GM23248 (cell line): ENCODE measurements around the gene AGAP1. TPM values are rescaled to one million over a fixed set of nuclear protein-coding genes. Genes with fewer than 3 reads are reported as not detected.

ENCODE experiments used
- DNase-seq: peaks from one replicate; pipeline ENCODE4 v3.0.0-alpha.2; 2015
- H2AFZ ChIP-seq: fragments of 200-600 bp; sonication (generic); 2 replicates; pipeline ENCODE4 v1.6.1; 2016; ENCODE audit warnings: antibody characterized with exemption
- H3F3A ChIP-seq: fragments of 200-600 bp; sonication (generic); 2 replicates; pipeline ENCODE4 v1.6.1; 2016; ENCODE audit warnings: mild to moderate bottlenecking, antibody characterized with exemption, mixed run types; ENCODE audit not compliant: insufficient read depth
- H3K27ac ChIP-seq: fragments of 200-600 bp; sonication (generic); 2 replicates; pipeline ENCODE4 v1.5.1; 2016; ENCODE audit warnings: mild to moderate bottlenecking
- H3K27me3 ChIP-seq: fragments of 200-600 bp; sonication (generic); replicated peaks from 2 replicates; pipeline ENCODE4 v1.6.1; 2016; ENCODE audit warnings: mild to moderate bottlenecking; ENCODE audit not compliant: insufficient read depth
- H3K36me3 ChIP-seq: fragments of 200-600 bp; sonication (generic); 2 replicates; pipeline ENCODE4 v1.6.1; 2016; ENCODE audit warnings: low read depth, mild to moderate bottlenecking
- H3K4me1 ChIP-seq: fragments of 200-600 bp; sonication (generic); 2 replicates; pipeline ENCODE4 v1.6.1; 2016; ENCODE audit warnings: mild to moderate bottlenecking; ENCODE audit not compliant: insufficient read depth
- H3K4me2 ChIP-seq: fragments of 200-600 bp; sonication (generic); one replicate; pipeline ENCODE4 v1.6.1; 2016; ENCODE audit warnings: mild to moderate bottlenecking; ENCODE audit not compliant: unreplicated experiment
- H3K4me3 ChIP-seq: fragments of 200-600 bp; sonication (generic); 2 replicates; pipeline ENCODE4 v1.5.1; 2016; ENCODE audit warnings: mild to moderate bottlenecking
- H3K79me2 ChIP-seq: fragments of 200-600 bp; sonication (generic); 2 replicates; pipeline ENCODE4 v1.6.1; 2016; ENCODE audit warnings: mild to moderate bottlenecking; ENCODE audit not compliant: insufficient read depth
- H3K9ac ChIP-seq: fragments of 200-600 bp; sonication (generic); 2 replicates; pipeline ENCODE4 v1.6.1; 2016; ENCODE audit warnings: mild to moderate bottlenecking
- H3K9me2 ChIP-seq: fragments of 200-600 bp; sonication (generic); 2 replicates; pipeline ENCODE4 v1.6.1; 2016; ENCODE audit warnings: mixed run types, mild to moderate bottlenecking, moderate library complexity; ENCODE audit not compliant: insufficient read depth
- H3K9me3 ChIP-seq: fragments of 200-600 bp; sonication (generic); one replicate; pipeline ENCODE4 v1.6.1; 2017; ENCODE audit warnings: low read depth
- H4K20me1 ChIP-seq: fragments of 200-600 bp; sonication (generic); 2 replicates; pipeline ENCODE4 v1.6.0; 2016; ENCODE audit not compliant: insufficient read depth
- EZH2 ChIP-seq: fragments of 200-600 bp; sonication (generic); IDR thresholded peaks from 2 replicates; pipeline ENCODE4 v1.6.1; 2018; ENCODE audit warnings: antibody characterized with exemption, mild to moderate bottlenecking; ENCODE audit not compliant: insufficient read depth, poor library complexity, severe bottlenecking
- EZH2phosphoT487 ChIP-seq: fragments of 200-600 bp; sonication (generic); IDR thresholded peaks from 2 replicates; pipeline ENCODE4 v1.6.1; 2018; ENCODE audit warnings: antibody characterized with exemption, moderate library complexity, mild to moderate bottlenecking, low read depth; ENCODE audit not compliant: insufficient read depth
- WGBS, 2 experiments: methylation state at CpG; one replicate each; pipeline ENCODE4 v1.1.6; 2015 to 2017; ENCODE audit warnings: low lambda C conversion rate in 2 of 2, low coverage in 1 of 2; ENCODE audit errors: missing lambda C conversion rate in 2 of 2; 5-methylcytosine and 5-hydroxymethylcytosine counted together
- in situ Hi-C: fragments of 300-500 bp; cut with MboI; formaldehyde crosslinking; loops from 2 replicates; pipeline ENCODE4 v1.15.0; 2020
- polyA plus RNA-seq: library from polyadenylated mRNA; unstranded; fragments of >200 nt; fragmentation: Nextera tagmentation; extraction: Ambion mirVana; gene quantifications from 2 replicates; pipeline ENCODE4 v1.2.1, GENCODE V29; 2016
- total RNA-seq: library from RNA; depleted of rRNA; stranded (reverse); fragments of >200 nt; shearing (Covaris generic); gene quantifications from 2 replicates; pipeline ENCODE4 v1.2.3, GENCODE V29; 2014

Gene AGAP1
- total and polyA plus RNA-seq, 2 experiments from 2014 or later, result 2.2 to 9.9 TPM

GRCh38 chr2:235640377-235640776 lies 146.5 kb downstream of the AGAP1 start:
- peaks cover 59% of the 10 kb centered on the region for H3F3A ChIP-seq
- H3K27ac ChIP-seq, result peak overlapping the region; percentile 86
- peaks cover 69% of the 10 kb centered on the region for H3K79me2 ChIP-seq
- no peak for TF ChIP-seq EZH2
- TF ChIP-seq EZH2phosphoT487, result no peak
- H3K4me3 ChIP-seq, result no peak overlapping the region
- DNase-seq, result no peak
- no peaks in the 10 kb centered on the region for H3K36me3 ChIP-seq
- H3K27me3 ChIP-seq, result no peaks in the 10 kb centered on the region
- H3K4me1 ChIP-seq, result peaks cover 64% of the 10 kb centered on the region
- no peaks in the 10 kb centered on the region for H4K20me1 ChIP-seq
- H3K9me2 ChIP-seq, result no peaks in the 10 kb centered on the region
- in situ Hi-C loops, result no loop called here
- H2AFZ ChIP-seq, result no peak overlapping the region
- WGBS, 2 experiments, result 54 to 58% methylated on average over 2 of the region's 2 CpGs
- no peak overlapping the region for H3K4me2 ChIP-seq
- H3K9ac ChIP-seq, result peak overlapping the region; percentile 78
- H3K9me3 ChIP-seq, result no peaks in the 10 kb centered on the region

GRCh38 chr2:235640926-235641723 lies 147.3 kb downstream of the AGAP1 start:
- TF ChIP-seq EZH2 (no peak), EZH2phosphoT487 (no peak)
- Histone ChIP-seq H2AFZ (no peak overlapping the region), H3K79me2 (peaks cover 76% of the 10 kb centered on the region), H3K9me2 (no peaks in the 10 kb centered on the region), H3K27ac (peak overlapping the region; percentile 86), H4K20me1 (no peaks in the 10 kb centered on the region), H3K4me3 (peak overlapping the region; percentile 49), H3K36me3 (no peaks in the 10 kb centered on the region), H3K9me3 (no peaks in the 10 kb centered on the region), H3K9ac (peak overlapping the region; percentile 78), H3F3A (peaks cover 53% of the 10 kb centered on the region), H3K4me1 (peaks cover 58% of the 10 kb centered on the region), H3K27me3 (no peaks in the 10 kb centered on the region), H3K4me2 (peak overlapping the region; percentile 77)
- in situ Hi-C loops, result no loop called here
- 6 to 12% methylated on average over 11 of the region's 11 CpGs for WGBS, 2 experiments
- DNase-seq, result peak; percentile 93

- DNase-seq, result no peak
- H3K9ac ChIP-seq, result peak overlapping the region; percentile 78
- peaks cover 45% of the 10 kb centered on the region for H3F3A ChIP-seq
- no peaks in the 10 kb centered on the region for H3K9me3 ChIP-seq
- no peaks in the 10 kb centered on the region for H3K36me3 ChIP-seq
- no peak for TF ChIP-seq EZH2
- TF ChIP-seq EZH2phosphoT487, result no peak
- H3K79me2 ChIP-seq, result peaks cover 78% of the 10 kb centered on the region
- H2AFZ ChIP-seq, result no peak overlapping the region
- H3K4me2 ChIP-seq, result peak overlapping the region; percentile 77
- H3K27me3 ChIP-seq, result no peaks in the 10 kb centered on the region
- no peaks in the 10 kb centered on the region for H4K20me1 ChIP-seq
- peak overlapping the region; percentile 86 for H3K27ac ChIP-seq
- peaks cover 53% of the 10 kb centered on the region for H3K4me1 ChIP-seq
- no peaks in the 10 kb centered on the region for H3K9me2 ChIP-seq
- H3K4me3 ChIP-seq, result peak overlapping the region; percentile 49
- WGBS, 2 experiments, result 71 to 72% methylated on average over 8 of the region's 8 CpGs
- in situ Hi-C loops, result no loop called here
These were observed 148.1 kb downstream of the AGAP1 start for GRCh38 chr2:235641956-235642355.

GRCh38 chr2:235642446-235643098 lies 148.7 kb downstream of the AGAP1 start:
- peaks cover 53% of the 10 kb centered on the region for H3K4me1 ChIP-seq
- H3K9ac ChIP-seq, result peak overlapping the region; percentile 78
- no peaks in the 10 kb centered on the region for H3K9me2 ChIP-seq
- no peaks in the 10 kb centered on the region for H3K36me3 ChIP-seq
- in situ Hi-C loops, result no loop called here
- H3K79me2 ChIP-seq, result peaks cover 78% of the 10 kb centered on the region
- peak overlapping the region; percentile 86 for H3K27ac ChIP-seq
- no peak overlapping the region for H3K4me3 ChIP-seq
- no peaks in the 10 kb centered on the region for H3K9me3 ChIP-seq
- H3K27me3 ChIP-seq, result no peaks in the 10 kb centered on the region
- no peaks in the 10 kb centered on the region for H4K20me1 ChIP-seq
- no peak overlapping the region for H2AFZ ChIP-seq
- 82 to 85% methylated on average over 9 of the region's 9 CpGs for WGBS, 2 experiments
- peak; percentile 72 for DNase-seq
- peak overlapping the region; percentile 77 for H3K4me2 ChIP-seq
- TF ChIP-seq EZH2phosphoT487 (no peak), EZH2 (no peak)
- peaks cover 39% of the 10 kb centered on the region for H3F3A ChIP-seq
